Activated T-cell treated with anti-CD3 and anti-CD28 coated beads for 1 hour (primary cell): ENCODE measurements around the gene ZNF688.
"Not testable (repeated sequence)": the region's sequence is repeated elsewhere in the genome, so short reads cannot be mapped to it uniquely, and the experiment has no call there.

Experiments used
- DNase-seq: peaks from one replicate; pipeline ENCODE4 v3.0.0-alpha.2; 2020; ENCODE audit warnings: low read depth

ZNF688 gene

GRCh38 chr16:30557707-30557956 is 13.9 kb downstream of the ZNF688 start:
- no peak for DNase-seq

DNA sequence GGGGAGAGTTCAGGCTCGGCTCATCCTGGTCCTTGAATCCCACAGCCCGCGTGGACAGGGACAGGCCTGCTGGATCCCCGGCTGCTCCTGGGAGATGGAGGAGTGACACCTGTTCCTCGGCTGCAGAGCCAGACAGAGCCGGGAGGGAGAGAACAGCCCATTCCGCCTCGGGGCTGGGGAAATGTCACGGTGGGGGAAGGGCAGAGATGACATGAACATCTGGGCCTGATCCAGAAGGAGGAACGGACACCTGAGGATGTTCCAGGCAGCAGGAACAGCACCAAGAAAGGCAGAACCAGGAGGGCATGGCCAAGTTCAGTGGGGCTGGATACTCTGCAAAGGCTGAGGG is 15.4 kb downstream of the ZNF688 start:
- DNase-seq = no peak

- DNase-seq = no peak
These were observed 16.0 kb downstream of the ZNF688 start for GRCh38 chr16:30555315-30556124.

GRCh38 chr16:30554557-30555314 is 16.8 kb downstream of the ZNF688 start:
- no peak for DNase-seq

DNA sequence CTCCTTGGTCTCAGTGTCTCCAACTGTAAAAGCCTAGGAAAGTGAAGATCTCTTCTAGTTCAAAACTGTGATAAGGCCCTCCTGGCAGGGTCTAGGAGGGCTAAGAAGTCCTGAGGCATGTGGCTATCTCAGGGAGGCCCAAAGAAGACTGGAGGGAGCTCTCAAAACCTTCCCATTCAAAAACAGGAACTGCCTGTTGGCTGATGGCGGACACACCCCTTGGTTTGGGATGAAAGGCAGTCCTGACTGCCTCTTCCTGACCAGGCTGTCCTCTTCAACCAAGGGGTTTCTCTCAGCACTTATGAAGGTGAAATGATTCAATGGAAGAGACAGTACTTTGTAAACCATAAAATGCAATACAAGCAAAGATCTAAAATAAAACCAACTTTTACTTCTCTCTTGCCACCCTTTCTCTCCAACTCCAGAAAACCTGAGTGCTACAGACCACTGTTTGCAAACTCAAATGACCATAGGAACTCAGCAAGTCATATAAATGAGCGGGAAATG is 18.1 kb downstream of the ZNF688 start:
- DNase-seq = no peak

- no peak for DNase-seq
These were observed 18.6 kb downstream of the ZNF688 start for GRCh38 chr16:30552956-30553355.

GRCh38 chr16:30551781-30552180 is 19.7 kb downstream of the ZNF688 start:
- peak; percentile 43 for DNase-seq

GRCh38 chr16:30548416-30549253 is 22.9 kb downstream of the ZNF688 start:
- DNase-seq = no peak

GRCh38 chr16:30546115-30546514 is 25.4 kb downstream of the ZNF688 start:
- no peak for DNase-seq

DNA sequence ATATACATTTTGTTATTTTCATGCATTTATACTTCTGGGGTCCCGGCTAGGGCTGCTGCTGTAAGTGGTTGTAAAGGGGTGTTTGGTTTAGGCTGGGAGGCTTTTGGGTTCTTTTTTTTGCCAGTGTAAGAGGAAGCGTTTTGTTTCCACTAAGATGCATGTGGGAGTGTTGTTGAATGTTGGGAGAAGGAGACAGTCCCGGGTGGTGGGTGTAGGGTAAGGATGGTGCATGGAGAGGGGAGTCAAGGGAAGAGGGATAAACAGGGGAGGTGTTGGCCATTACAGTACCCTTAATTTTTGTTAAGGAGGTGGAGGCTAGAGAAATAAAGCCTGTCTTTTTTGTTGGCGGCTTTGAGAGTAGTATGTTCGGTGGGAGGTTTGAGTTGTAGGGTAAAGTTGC is 28.4 kb downstream of the ZNF688 start:
- no peak for DNase-seq

DNA sequence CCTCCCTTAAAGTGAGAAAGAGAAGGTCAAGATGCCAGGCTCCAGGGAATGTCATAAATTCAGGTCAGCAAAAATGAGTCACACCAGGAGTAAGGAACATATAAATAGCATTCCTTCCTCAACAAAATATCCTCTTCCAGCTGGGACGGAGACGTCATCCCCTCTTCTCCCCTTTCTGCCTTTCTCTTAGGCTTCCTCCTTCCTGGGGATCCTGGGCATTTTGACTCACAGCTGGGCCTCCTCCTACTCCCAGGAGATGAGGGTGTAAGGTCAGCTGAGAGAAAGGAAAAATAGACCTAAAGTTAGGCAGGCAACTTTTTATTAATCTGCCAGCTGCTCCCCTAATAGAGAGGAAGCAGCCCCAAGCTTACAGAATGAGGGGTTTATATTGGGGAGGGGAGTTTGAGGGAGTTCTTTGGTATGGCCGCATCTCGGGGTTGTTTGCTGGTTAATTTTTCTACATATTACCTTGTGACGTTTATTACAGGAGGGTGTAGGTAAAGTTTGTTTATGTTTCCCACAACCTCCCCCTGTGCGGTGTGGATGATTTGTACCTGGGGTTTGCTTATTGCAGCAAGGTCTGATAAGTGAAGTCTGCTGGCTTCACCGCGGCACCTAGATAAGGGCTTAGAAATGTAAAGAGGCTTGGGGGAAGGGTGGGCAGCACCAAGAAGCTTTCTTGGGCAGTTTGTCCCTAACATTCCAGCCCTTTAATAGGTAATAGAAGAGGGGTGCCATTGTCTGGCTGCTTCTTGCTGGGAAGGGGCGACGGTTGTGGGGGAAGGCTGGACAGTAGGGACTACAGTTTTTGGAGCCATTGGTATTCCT is 29.8 kb downstream of the ZNF688 start:
- no peak for DNase-seq

DNA sequence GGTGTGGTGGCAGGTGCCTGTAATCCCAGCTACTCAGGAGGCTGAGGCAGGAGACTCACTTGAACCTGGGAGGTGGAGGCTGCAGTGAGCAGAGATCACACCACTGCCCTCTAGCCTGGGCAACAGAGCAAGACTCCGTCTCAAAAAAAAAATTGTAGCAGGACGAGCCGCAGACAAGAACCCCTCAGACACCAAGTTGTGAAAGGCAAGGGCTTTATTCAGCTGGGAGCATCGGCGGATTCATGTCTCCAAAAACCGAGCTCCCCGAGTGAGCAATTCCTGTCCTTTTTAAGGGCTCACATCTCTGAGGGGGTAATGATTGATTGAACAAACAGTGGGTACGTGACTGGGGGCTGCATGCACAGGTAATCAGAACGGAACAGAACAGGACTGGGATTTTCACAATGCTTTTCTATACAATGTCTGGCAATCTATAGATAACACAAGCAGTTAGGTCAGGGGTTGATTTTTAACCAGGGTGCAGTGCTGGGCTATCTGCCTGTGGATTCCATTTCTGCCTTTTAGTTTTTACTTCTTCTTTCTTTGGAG is 30.5 kb downstream of the ZNF688 start:
- not testable (repeated sequence) for DNase-seq

GRCh38 chr16:30539986-30540526 is 31.5 kb downstream of the ZNF688 start:
- DNase-seq = not testable (repeated sequence)

GRCh38 chr16:30539000-30539964 is 32.2 kb downstream of the ZNF688 start:
- DNase-seq = no peak

DNA sequence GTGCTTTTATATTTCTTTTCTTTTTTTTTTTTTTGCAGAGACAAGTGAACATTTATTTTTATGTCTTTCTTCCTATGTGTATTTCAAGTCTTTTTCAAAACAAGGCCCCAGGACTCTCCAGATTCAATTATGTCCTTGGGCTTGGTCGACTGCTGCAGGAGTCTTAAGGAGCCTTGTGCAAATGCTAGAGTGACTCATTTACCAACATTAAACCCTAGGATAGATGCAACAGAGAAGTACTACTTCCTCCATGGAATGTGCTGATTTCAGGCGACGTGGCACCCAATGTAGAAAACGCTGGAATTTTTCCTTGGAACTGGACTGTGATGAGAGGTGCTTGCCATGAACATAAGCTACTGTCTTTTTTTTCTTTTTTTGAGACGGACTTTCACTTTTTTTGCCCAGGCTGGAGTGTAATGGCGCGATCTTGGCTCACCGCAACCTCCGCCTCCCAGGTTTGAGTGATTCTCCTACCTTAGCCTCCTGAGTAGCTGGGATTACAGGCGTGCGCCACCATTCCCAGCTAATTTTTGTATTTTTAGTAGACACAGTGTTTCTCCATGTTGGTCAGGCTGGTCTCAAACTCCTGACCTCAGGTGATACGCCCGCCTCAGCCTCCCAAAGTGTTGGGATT is 35.0 kb downstream of the ZNF688 start:
- not testable (repeated sequence) for DNase-seq

DNA sequence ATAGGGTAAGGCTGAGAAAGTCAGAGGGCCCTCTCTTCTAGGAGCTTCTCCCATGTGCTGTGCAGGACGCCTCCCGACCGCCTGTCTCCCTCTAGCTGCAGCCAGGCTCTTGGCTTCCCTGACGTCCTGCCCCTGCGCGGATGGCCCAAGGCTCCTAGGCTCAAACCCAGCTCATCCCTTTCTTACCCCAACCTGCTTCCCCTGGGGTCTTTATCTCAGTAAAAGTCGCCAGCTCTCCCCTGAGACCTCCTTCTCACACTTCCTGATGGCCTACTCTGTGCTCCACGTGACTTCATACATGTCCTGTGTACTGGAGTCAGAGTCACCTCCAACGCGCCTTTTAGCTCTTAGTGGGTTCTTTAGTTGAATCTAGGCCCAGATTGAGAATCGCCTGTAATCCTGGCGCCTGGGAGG is 35.7 kb downstream of the ZNF688 start:
- DNase-seq = peak; percentile 45

GRCh38 chr16:30535106-30535776 is 36.3 kb downstream of the ZNF688 start:
- no peak for DNase-seq

DNA sequence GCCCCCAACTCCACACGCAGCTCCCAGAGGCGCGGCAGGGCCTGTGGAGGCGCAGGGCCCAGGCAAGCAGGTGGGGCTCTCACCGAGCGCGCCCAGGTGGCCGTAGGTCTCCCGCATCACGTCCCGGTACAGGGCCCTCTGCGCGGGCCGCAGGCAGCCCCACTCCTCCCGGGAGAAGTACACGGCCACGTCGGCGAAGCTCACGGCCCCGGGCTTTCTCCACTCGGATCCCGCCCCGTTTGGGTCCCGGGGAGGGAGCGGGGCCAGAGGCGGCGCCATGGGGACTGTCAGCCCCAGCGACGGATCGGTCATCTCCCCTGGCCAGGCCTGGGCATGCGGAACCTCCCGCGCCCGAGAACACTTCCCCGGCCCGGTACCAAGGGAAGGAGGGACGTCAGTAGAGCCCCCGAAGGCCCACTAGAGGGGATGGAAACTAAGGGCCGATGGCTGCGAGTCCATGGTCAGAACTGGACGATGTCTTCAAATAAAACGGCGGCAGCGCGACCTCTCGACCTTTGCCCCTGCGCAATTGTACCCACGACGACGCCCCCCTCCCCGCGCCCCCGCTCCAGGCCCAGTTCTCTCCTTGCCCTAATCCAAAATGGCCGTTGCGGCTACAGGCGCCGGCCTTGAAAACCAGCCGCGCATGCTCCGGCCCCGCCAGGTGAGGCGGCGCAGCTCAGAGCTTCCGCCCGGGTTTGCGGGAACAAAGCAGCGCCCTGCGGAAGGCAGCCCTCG is 37.0 kb downstream of the ZNF688 start, which contains the start of gene ZNF747:
TSS of gene ZNF747 (minus strand) at position 491 of the 738 bp plus-strand sequence. CDS start at position 312, 179 bp downstream.
- peak; percentile 92 for DNase-seq
